HCT116 (cell line): ENCODE results near the gene POU2AF1.

Source experiments
- EZH2phosphoT487 ChIP-seq: fragments of 200-600 bp; IDR thresholded peaks from 2 replicates; pipeline ENCODE4 v1.6.1; 2018; ENCODE audit warnings: antibody characterized with exemption, borderline replicate concordance
- POLR2A ChIP-seq: IDR thresholded peaks from 2 replicates; pipeline ENCODE4 v1.7.0; 2011; ENCODE audit warnings: borderline replicate concordance; ENCODE audit not compliant: insufficient read depth, insufficient read length; ENCODE audit errors: extremely low read depth
- SIN3A ChIP-seq: IDR thresholded peaks from 2 replicates; pipeline ENCODE4 v1.6.1; 2012; ENCODE audit warnings: low read depth

DNA sequence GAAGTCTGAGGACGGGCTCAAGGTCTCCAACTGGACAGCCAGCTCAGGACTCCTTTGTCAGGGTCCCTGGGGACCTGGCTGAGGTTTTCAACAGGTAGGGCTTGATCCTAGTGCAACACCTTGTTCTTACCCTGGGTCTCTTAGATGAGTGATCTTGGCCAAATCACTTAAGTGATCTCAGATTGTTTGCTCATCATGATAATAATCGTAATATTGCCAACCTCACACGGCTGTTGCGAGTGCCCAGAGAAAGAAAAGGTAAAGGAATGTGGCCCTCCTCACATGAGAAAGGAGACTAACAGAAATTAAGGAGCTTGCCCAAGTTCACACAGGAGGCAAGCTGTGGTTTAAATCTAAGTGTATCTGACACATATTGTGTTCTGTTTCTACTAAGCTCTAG lies 52.3 kb downstream of the POU2AF1 start:
- no peak for TF ChIP-seq POLR2A
- TF ChIP-seq SIN3A, result no peak
- TF ChIP-seq EZH2phosphoT487, result no peak
